ENCODE measurements around the gene BTBD19. TPM values are rescaled to one million over a fixed set of nuclear protein-coding genes. Genes with fewer than 3 reads are reported as not detected.

Gene BTBD19
- total and polyA plus RNA-seq, 9 of the 15 experiments (the other 6 are each of a cell fraction or from before 2014, with no cell fraction given), result 0.22 to 2.0 (median 0.95) TPM

DNA sequence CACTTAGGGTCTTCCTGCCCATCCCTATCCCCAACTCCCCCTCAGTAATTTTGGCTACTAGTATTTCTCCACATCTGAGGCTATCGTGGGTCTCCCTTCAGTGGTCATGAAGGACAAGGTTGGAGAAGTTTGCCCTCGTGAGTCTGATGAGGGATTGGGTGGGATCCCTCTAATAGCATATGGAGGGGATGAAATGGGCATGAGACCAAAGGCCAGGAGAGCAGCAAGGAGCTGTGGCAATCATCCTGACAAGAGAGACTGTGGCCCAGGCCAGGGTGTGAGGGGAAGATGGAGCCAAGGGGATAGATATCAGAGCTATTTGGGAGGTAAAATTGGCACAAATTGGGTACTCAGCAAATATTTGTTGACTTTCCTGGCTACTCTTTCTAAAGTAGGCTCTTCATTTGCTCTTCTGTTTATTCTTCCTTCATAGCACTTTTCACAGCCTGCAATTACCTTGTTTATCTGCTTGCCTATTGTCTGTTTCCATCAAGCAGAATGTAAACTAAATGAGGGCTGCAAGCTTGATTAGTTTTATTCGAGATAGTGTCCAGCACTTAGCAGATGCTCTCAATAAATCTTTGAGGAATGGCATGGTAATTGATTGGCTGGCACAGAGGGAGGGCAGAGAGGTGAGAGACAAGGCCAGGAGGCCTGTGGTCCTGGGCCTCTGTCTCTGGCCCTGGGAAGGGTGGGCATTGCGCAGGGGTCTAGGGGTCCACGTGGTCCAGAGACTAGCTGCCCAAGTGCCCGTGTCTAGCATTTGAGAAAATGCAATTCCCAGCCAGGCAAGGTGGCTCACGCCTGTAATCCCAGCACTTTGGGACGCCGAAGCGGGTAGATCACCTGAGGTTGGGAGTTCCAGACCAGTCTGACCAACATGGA, 9.6 kb upstream of the BTBD19 start:
- Histone ChIP-seq H3K4me3 (no peak overlapping the region), H4K20me1 (replicated peaks; ENCODE audit: control insufficient read depth, insufficient read depth, low read length) (no peaks in the 10 kb centered on the region), H3K4me1 (replicated peaks in 1 of 2; ENCODE audit: control insufficient read depth in 2 of 2, insufficient read depth in 2 of 2, low read length in 2 of 2) (peaks cover 23 to 51% of the 10 kb centered on the region in 2 experiments), H3K27ac (ENCODE audit: extremely low read depth, low read depth, low read length) (0 out of 3 replicates have a peak overlapping the region, but pooled peaks have one; percentile 32), H3K9me3 (replicated peaks; ENCODE audit: control insufficient read depth, insufficient read depth, low read depth, low read length) (no peaks in the 10 kb centered on the region), H3K4me2 (ENCODE audit: insufficient read depth, low read length) (no peak overlapping the region; the same call in 1 of the 2 replicates), H3K9me1 (ENCODE audit: control insufficient read depth, insufficient read depth, low read length) (peaks cover 5% of the 10 kb centered on the region), H3K36me3 (ENCODE audit: control insufficient read depth, insufficient read depth, low read length) (peaks cover 20% of the 10 kb centered on the region), H3K79me2 (ENCODE audit: control insufficient read depth, insufficient read depth, low read length) (peaks cover 20% of the 10 kb centered on the region), H3K27me3 (ENCODE audit: control insufficient read depth in 2 of 2, insufficient read depth in 2 of 2, low read length in 2 of 2) (no peaks in the 10 kb centered on the region; a peak in 1 of 5 replicates), H2AFZ (ENCODE audit: low read depth, low read length) (peak overlapping the region; percentile 72), H3K9ac (ENCODE audit: insufficient read depth in 1 of 2, low read depth in 2 of 2, low read length in 2 of 2) (peak overlapping the region; percentile 31 to 88; a peak in 3 of 4 replicates)
- FAIRE-seq (peak; percentile 72), ATAC-seq (no peak), DNase-seq (ENCODE audit: extremely low read depth in 1 of 4, low spot score in 3 of 4) (no peak)
- WGBS (ENCODE audit: insufficient coverage, low coverage, missing lambda C conversion rate), result 75% methylated on average over 10 of the region's 10 CpGs
- CTCF ChIA-PET (ENCODE audit: low intra/inter-chr PET ratio), result no interaction called here
- in situ Hi-C loops (cut with MboI), result loop anchor here (10.0 kb wide), 1 partner anchor 506 kb away; no protein-coding TSS in a partner anchor
- intact Hi-C loops (cut with micrococcal nuclease), result no loop called here
- POLR2A ChIA-PET, result interaction anchor here (0.9 to 16.9 kb wide), 9 partner anchors 9 to 770 kb away, joined by 3 to 594 read pairs (median 5); partner anchors contain the start of genes BTBD19 and UROD
- no TSS peak for BruUV-seq (replicated peaks)
- TF ChIP-seq KAT7 (CRISPR knock-in tag; IDR thresholded peaks at IDR 0.05; ENCODE audit: borderline replicate concordance) (0 out of 2 replicates have a peak, but pooled peaks have one; percentile 3), ZNF583 (CRISPR knock-in tag; IDR thresholded peaks at IDR 0.05) (no peak), ZNF316 (IDR thresholded peaks at IDR 0.05) (peak; percentile 85), RAD21 (CRISPR knock-in tag; conservative IDR thresholded peaks at IDR 0.05 in 1 of 2, IDR thresholded peaks at IDR 0.05 in 1 of 2) (no peak), ARID1B (IDR thresholded peaks at IDR 0.05) (no peak), SP1 (CRISPR knock-in tag; IDR thresholded peaks at IDR 0.05) (0 out of 2 replicates have a peak, but pooled peaks have one; percentile 16), C11orf30 (IDR thresholded peaks at IDR 0.05; ENCODE audit: low read depth) (peak; percentile 67), CBX2 (IDR thresholded peaks at IDR 0.05; ENCODE audit: insufficient read depth, low read length, poor library complexity, severe bottlenecking) (no peak), HDAC3 (IDR thresholded peaks at IDR 0.05; ENCODE audit: borderline replicate concordance, partially characterized antibody) (no peak), NFATC3 (IDR thresholded peaks at IDR 0.05) (no peak), DDX20 (tag; IDR thresholded peaks at IDR 0.05; ENCODE audit: low read depth) (no peak)
- TF ChIP-seq, protein P1, sequence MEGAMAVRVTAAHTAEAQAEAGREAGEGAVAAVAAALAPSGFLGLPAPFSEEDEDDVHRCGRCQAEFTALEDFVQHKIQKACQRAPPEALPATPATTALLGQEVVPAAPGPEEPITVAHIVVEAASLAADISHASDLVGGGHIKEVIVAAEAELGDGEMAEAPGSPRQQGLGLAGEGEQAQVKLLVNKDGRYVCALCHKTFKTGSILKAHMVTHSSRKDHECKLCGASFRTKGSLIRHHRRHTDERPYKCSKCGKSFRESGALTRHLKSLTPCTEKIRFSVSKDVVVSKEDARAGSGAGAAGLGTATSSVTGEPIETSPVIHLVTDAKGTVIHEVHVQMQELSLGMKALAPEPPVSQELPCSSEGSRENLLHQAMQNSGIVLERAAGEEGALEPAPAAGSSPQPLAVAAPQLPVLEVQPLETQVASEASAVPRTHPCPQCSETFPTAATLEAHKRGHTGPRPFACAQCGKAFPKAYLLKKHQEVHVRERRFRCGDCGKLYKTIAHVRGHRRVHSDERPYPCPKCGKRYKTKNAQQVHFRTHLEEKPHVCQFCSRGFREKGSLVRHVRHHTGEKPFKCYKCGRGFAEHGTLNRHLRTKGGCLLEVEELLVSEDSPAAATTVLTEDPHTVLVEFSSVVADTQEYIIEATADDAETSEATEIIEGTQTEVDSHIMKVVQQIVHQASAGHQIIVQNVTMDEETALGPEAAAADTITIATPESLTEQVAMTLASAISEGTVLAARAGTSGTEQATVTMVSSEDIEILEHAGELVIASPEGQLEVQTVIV (CRISPR knock-in tag; IDR thresholded peaks at IDR 0.05; ENCODE audit: borderline replicate concordance), result no peak
- TF ChIP-seq, protein P2, sequence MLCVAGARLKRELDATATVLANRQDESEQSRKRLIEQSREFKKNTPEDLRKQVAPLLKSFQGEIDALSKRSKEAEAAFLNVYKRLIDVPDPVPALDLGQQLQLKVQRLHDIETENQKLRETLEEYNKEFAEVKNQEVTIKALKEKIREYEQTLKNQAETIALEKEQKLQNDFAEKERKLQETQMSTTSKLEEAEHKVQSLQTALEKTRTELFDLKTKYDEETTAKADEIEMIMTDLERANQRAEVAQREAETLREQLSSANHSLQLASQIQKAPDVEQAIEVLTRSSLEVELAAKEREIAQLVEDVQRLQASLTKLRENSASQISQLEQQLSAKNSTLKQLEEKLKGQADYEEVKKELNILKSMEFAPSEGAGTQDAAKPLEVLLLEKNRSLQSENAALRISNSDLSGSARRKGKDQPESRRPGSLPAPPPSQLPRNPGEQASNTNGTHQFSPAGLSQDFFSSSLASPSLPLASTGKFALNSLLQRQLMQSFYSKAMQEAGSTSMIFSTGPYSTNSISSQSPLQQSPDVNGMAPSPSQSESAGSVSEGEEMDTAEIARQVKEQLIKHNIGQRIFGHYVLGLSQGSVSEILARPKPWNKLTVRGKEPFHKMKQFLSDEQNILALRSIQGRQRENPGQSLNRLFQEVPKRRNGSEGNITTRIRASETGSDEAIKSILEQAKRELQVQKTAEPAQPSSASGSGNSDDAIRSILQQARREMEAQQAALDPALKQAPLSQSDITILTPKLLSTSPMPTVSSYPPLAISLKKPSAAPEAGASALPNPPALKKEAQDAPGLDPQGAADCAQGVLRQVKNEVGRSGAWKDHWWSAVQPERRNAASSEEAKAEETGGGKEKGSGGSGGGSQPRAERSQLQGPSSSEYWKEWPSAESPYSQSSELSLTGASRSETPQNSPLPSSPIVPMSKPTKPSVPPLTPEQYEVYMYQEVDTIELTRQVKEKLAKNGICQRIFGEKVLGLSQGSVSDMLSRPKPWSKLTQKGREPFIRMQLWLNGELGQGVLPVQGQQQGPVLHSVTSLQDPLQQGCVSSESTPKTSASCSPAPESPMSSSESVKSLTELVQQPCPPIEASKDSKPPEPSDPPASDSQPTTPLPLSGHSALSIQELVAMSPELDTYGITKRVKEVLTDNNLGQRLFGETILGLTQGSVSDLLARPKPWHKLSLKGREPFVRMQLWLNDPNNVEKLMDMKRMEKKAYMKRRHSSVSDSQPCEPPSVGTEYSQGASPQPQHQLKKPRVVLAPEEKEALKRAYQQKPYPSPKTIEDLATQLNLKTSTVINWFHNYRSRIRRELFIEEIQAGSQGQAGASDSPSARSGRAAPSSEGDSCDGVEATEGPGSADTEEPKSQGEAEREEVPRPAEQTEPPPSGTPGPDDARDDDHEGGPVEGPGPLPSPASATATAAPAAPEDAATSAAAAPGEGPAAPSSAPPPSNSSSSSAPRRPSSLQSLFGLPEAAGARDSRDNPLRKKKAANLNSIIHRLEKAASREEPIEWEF (CRISPR knock-in tag; IDR thresholded peaks at IDR 0.05), result 0 out of 2 replicates have a peak, but pooled peaks have one; percentile 27

Data from K562 (cell line).